ENCODE results near the gene CYP19A1.

Gene CYP19A1

DNA sequence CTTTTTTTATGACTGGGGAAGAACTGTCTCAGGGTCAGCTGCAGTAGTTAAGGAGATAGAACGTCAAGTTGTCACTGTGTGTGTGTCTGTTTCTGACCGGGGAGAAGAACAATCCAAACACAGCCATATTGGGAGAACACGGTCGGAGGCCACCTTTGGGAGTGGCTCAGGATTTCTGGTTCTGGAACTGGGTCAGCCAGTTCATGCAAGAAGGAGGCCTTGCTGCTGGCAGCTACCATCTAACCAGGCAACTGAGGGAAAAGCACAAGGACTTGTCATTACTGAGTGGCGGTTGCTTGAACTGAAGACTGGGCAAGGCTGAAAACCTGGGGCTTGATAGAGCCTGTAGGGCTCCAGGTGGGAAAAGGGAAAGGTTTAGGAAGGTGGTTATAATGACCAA, 27.7 kb upstream of the CYP19A1 start:
- in situ Hi-C loops (cut with MboI; ENCODE audit: low pct_unique_long_range_greater_than_20kb, low sequenced_read_pairs) = no loop called here
- no peak for DNase-seq

- in situ Hi-C loops (cut with MboI; ENCODE audit: low pct_unique_long_range_greater_than_20kb, low sequenced_read_pairs) = no loop called here
- no peak for DNase-seq
Observed at GRCh38 chr15:51365417-51365816, 27.0 kb upstream of the CYP19A1 start.

GRCh38 chr15:51363383-51363782, 25.0 kb upstream of the CYP19A1 start:
- no peak for DNase-seq
- in situ Hi-C loops (cut with MboI; ENCODE audit: low pct_unique_long_range_greater_than_20kb, low sequenced_read_pairs) = no loop called here

- in situ Hi-C loops (cut with MboI; ENCODE audit: low pct_unique_long_range_greater_than_20kb, low sequenced_read_pairs) = no loop called here
Observed at GRCh38 chr15:51359981-51360380, 21.6 kb upstream of the CYP19A1 start.

GRCh38 chr15:51356983-51357382, 18.6 kb upstream of the CYP19A1 start:
- no peak for DNase-seq
- in situ Hi-C loops (cut with MboI; ENCODE audit: low pct_unique_long_range_greater_than_20kb, low sequenced_read_pairs) = no loop called here

More at GRCh38 chr15:51359981-51360380, 21.6 kb upstream of the CYP19A1 start:
- no peak for DNase-seq

- DNase-seq = no peak
Observed at GRCh38 chr15:51356147-51356546, 17.8 kb upstream of the CYP19A1 start.

DNA sequence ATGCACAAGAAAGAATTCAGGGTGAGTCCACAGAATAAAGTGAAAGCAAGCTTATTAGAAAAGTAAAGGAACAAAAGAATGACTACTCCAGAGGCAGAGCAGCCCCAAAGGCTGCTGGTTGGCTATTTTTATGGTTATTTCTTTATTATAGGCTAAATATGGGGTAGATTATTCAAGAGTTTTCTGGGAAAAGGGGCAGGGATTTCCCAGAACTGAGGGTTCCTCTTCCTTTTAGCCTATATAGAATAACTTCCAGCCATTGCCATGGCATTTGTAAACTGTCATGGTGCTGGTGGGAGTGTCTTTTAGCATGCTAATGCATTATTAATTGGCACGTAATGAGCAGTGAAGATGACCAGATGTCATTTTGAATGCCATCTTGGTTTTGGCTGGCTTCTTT, 16.7 kb upstream of the CYP19A1 start:
- in situ Hi-C loops (cut with MboI; ENCODE audit: low pct_unique_long_range_greater_than_20kb, low sequenced_read_pairs) = no loop called here
- DNase-seq = no peak

More at GRCh38 chr15:51356147-51356546, 17.8 kb upstream of the CYP19A1 start:
- in situ Hi-C loops (cut with MboI; ENCODE audit: low pct_unique_long_range_greater_than_20kb, low sequenced_read_pairs) = no loop called here

DNA sequence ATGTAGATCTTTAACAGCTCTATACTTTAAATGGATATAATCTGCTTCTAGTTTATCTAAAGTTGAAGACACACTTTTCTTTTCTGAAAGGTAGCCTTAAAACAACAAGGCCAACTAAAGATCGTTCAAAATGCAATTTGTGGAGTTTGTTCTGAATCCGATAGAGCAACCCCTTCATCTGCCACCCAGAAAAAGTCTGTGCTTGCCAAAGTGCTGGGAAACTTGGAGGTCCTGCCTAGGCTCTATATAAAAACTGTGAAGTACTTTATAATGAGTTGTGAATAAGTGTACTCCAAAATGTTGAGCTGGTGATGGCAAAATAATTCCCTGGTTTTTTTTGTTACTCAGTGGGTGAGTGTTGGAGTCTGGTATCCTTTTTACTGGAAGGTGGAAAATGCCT, 15.6 kb upstream of the CYP19A1 start:
- in situ Hi-C loops (cut with MboI; ENCODE audit: low pct_unique_long_range_greater_than_20kb, low sequenced_read_pairs) = no loop called here
- DNase-seq = no peak

GRCh38 chr15:51350723-51351122, 12.3 kb upstream of the CYP19A1 start:
- no peak for DNase-seq

DNA sequence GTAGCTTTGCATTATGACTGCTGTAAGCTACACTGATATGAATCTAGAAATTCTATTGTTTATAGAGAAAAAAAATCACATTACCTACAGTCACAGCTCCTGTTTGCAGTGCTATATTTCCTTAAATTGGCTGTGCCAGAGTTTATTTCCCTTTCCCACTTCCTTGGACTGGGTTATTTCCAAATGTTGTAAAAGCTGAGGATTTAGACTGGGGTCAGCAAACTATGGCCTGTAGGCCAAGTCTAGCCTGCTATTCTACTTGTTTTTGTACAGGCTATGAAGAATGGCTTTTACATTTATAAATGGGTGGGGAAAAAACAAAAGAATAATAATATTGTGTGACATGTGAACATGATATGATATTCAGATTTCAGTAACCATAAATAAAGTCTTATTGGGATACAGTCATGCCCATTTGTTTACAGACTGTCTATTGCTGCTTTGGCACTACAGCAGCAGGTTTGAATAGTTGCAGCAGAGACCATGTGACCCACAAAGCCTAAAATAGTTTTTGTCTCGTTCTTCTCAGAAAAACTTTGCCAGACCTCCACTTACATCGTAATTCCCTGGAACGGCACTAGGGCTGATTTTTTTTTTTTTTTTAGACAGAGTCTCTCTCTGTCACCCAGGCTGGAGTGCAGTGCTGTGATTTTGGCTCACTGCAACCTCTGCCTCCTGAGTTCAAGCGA, 10.9 kb upstream of the CYP19A1 start:
- no peak for DNase-seq
- in situ Hi-C loops (cut with MboI; ENCODE audit: low pct_unique_long_range_greater_than_20kb, low sequenced_read_pairs) = no loop called here

More at GRCh38 chr15:51350723-51351122, 12.3 kb upstream of the CYP19A1 start:
- in situ Hi-C loops (cut with MboI; ENCODE audit: low pct_unique_long_range_greater_than_20kb, low sequenced_read_pairs) = no loop called here

DNA sequence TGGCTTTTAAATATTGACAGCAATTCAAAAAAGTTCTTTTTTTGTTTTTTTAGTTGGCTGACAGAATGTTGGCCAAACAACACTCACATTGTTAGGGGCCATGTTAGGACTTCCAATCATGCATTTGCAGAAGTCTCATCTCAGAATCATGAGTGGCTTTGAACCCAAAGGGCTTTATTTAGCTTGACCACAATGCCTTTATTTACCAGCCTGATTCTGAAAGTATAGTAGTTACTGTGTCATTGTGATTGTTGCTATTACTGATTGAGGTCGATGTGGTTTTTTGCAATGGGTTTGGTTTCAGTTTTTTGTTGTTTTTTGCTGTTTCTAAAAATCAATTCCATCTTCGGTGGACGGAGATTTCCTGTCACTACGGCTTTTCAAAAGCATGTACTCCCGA, 10.3 kb upstream of the CYP19A1 start:
- in situ Hi-C loops (cut with MboI; ENCODE audit: low pct_unique_long_range_greater_than_20kb, low sequenced_read_pairs) = no loop called here
- no peak for DNase-seq

GRCh38 chr15:51346136-51346535, 7.7 kb upstream of the CYP19A1 start:
- no peak for DNase-seq
- in situ Hi-C loops (cut with MboI; ENCODE audit: low pct_unique_long_range_greater_than_20kb, low sequenced_read_pairs) = no loop called here

GRCh38 chr15:51343466-51343865, 5.1 kb upstream of the CYP19A1 start:
- in situ Hi-C loops (cut with MboI; ENCODE audit: low pct_unique_long_range_greater_than_20kb, low sequenced_read_pairs) = no loop called here
- no peak for DNase-seq

GRCh38 chr15:51342227-51342999, 4.0 kb upstream of the CYP19A1 start:
- in situ Hi-C loops (cut with MboI; ENCODE audit: low pct_unique_long_range_greater_than_20kb, low sequenced_read_pairs) = no loop called here
- no peak for DNase-seq

- no peak for DNase-seq
- in situ Hi-C loops (cut with MboI; ENCODE audit: low pct_unique_long_range_greater_than_20kb, low sequenced_read_pairs) = no loop called here
Observed at GRCh38 chr15:51341366-51342226, 3.2 kb upstream of the CYP19A1 start, which contains the start of gene GLDN. TSS of gene GLDN (plus strand) at chr15:51341655. CDS start at chr15:51341685, 30 bp downstream.

- in situ Hi-C loops (cut with MboI; ENCODE audit: low pct_unique_long_range_greater_than_20kb, low sequenced_read_pairs) = no loop called here
- peak; percentile 18 for DNase-seq
Observed at GRCh38 chr15:51335538-51336410, 2.6 kb downstream of the CYP19A1 start.

DNA sequence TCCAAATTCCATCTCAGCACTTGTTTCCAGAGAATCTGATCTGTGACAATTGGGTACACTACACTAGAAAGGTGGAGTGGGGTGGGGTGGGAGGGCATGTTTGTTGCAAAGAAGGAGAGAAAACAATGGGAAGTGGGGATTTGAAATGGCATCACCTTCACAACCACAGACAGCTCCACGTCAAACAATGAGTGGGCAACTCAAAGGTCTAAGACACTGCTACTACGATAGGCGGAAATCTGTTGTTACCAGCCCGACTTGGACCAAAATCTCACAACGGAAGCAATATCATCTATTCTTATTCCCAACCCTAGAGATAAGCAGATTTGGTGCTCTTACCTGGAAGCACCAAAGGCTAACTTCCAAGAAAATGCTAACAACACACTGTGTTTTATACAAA, 3.3 kb downstream of the CYP19A1 start:
- in situ Hi-C loops (cut with MboI; ENCODE audit: low pct_unique_long_range_greater_than_20kb, low sequenced_read_pairs) = no loop called here
- DNase-seq = no peak

DNA sequence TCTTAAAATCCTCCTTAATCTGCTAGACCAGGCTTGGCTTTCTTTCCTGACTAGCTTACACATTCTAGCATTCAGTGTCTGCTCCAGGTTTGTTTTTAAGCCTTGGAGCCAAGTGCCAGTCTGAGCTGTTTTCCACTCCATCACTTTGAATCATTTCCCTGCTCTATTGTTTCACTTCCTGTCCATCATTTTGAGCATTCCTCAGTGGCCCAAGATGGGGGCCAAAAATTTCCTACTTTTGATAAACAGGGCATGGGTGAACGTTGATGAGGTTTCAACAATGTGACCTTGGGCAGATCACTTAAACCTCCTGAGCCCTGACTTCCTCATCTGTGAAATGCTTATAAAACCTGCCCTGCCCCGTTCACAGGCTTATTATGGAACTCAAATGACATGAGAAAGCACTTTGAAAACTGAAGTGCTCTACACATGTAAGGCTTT, 4.4 kb downstream of the CYP19A1 start:
- in situ Hi-C loops (cut with MboI; ENCODE audit: low pct_unique_long_range_greater_than_20kb, low sequenced_read_pairs) = no loop called here
- DNase-seq = peak; percentile 16

DNA sequence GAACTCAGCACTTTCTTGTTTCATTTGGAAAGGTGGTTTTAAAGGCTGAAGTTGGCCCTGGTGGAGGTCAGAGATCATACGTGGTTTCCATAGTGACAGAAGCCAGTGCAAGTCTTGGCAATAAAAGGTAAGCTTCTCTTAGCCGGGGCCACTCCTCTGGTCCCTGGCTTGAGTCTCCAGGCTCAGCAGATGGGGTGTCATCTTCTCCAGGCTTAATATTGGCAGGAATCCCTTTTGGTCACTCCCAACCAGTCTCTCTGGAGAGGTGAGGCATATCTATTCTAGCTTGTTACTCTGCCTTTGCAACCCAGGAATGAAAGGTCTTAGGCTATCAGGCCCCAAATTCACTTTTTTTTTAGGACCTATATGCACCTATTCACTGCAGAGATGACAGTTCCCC, 4.8 kb downstream of the CYP19A1 start:
- in situ Hi-C loops (cut with MboI; ENCODE audit: low pct_unique_long_range_greater_than_20kb, low sequenced_read_pairs) = no loop called here
- no peak for DNase-seq

Data from KBM-7 (cell line).